ENCODE measurements around the gene IL36B. TPM values are rescaled to one million over a fixed set of nuclear protein-coding genes. Genes with fewer than 3 reads are reported as not detected.

Gene IL36B
- polyA plus RNA-seq, 3 donors, result not detected

DNA sequence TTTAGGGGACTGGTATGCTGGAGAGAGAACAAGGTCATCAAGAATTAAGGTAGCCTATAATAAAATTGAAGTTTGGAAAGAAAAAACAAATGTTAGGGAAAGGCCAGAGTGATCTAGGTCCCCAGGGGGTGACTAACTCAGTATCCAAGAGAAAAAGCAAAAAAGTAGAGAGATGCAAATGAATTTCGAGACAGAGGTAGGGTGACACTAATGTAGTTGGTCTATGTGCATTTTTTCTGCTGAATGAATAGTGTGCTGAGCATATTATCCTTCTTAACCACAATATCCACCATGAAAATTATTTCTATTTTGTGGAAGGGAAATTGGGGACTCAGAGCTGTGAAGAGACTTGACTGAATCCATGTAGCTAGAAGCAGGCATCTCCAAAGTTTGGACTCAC is 37.6 kb downstream of the IL36B start:
- Histone ChIP-seq H3K27ac (ENCODE audit: low read depth in 1 of 2, low read length in 2 of 2) (no peak overlapping the region), H3K4me3 (replicated peaks in 1 of 3; ENCODE audit: low read depth in 2 of 3, low read length in 3 of 3) (no peak overlapping the region), H3K36me3 (replicated peaks in 1 of 2; ENCODE audit: control insufficient read depth in 1 of 2, insufficient read depth in 2 of 2, low read length in 2 of 2) (no peaks in the 10 kb centered on the region), H3K4me1 (ENCODE audit: control insufficient read depth in 1 of 2, insufficient read depth in 2 of 2, low read length in 2 of 2) (no peaks in the 10 kb centered on the region), H3K27me3 (ENCODE audit: control insufficient read depth in 2 of 2, insufficient read depth in 2 of 2, low read length in 2 of 2) (no peaks in the 10 kb centered on the region), H3K9me3 (replicated peaks in 1 of 2; ENCODE audit: control insufficient read depth in 1 of 2, insufficient read depth in 1 of 2, low read length in 2 of 2) (peaks cover 0 to 2% of the 10 kb centered on the region in 2 donors), H3K79me2 (ENCODE audit: insufficient read depth, low read length) (no peaks in the 10 kb centered on the region), H2AFZ (ENCODE audit: insufficient read depth, low read depth, low read length, poor library complexity, severe bottlenecking) (no peak overlapping the region), H3K9ac (ENCODE audit: insufficient read depth, low read length, poor library complexity, severe bottlenecking) (no peak overlapping the region), H4K20me1 (ENCODE audit: insufficient read depth, low read length) (no peaks in the 10 kb centered on the region), H3K4me2 (replicated peaks; ENCODE audit: extremely low read depth, low read length, poor library complexity, severe bottlenecking) (no peak overlapping the region)
- TF ChIP-seq, protein P1, sequence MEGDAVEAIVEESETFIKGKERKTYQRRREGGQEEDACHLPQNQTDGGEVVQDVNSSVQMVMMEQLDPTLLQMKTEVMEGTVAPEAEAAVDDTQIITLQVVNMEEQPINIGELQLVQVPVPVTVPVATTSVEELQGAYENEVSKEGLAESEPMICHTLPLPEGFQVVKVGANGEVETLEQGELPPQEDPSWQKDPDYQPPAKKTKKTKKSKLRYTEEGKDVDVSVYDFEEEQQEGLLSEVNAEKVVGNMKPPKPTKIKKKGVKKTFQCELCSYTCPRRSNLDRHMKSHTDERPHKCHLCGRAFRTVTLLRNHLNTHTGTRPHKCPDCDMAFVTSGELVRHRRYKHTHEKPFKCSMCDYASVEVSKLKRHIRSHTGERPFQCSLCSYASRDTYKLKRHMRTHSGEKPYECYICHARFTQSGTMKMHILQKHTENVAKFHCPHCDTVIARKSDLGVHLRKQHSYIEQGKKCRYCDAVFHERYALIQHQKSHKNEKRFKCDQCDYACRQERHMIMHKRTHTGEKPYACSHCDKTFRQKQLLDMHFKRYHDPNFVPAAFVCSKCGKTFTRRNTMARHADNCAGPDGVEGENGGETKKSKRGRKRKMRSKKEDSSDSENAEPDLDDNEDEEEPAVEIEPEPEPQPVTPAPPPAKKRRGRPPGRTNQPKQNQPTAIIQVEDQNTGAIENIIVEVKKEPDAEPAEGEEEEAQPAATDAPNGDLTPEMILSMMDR (IDR thresholded peaks at IDR 0.05), result no peak
- Mint-ChIP-seq H3K27me3 (ENCODE audit: low read depth in 3 of 3) (peaks cover 4 to 9% (median 7%) of the 10 kb centered on the region in 3 donors), H3K9me3 (peaks cover 2 to 13% (median 6%) of the 10 kb centered on the region in 7 donors), H3K4me3 (no peak overlapping the region), H3K4me1 (no peaks in the 10 kb centered on the region), H3K27ac (no peak overlapping the region), H3K36me3 (no peaks in the 10 kb centered on the region)
- DNase-seq, result no peak
- no CpG with 5 or more reads among the region's 1 CpG for WGBS (ENCODE audit: insufficient coverage)
- intact Hi-C loops (cut with micrococcal nuclease), result no loop called here

DNA sequence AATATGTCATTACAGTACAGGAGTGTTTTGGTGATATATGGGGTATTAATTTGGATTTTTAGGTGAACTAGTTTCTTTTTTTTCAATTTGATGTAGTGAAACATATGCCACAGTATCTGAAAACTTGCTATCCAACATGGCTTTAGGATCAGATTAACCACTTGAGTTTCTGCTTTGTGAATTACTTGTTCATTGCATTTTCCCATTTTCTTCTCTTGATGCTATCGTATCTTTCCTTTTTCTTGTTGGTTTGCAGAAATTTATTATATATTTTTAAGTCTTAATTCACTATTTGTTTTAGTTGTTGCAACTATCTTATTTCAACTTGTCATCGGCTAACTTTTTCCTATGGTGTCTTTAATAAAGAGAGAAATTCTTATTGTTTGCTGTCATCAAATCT is 38.6 kb downstream of the IL36B start:
- no CpG with 5 or more reads among the region's 2 CpGs for WGBS (ENCODE audit: insufficient coverage)
- TF ChIP-seq, protein P1 (IDR thresholded peaks at IDR 0.05), result no peak

More for the DNA sequence above, 38.6 kb downstream of the IL36B start:
- no peaks in the 10 kb centered on the region for H3K4me1 ChIP-seq (ENCODE audit: control insufficient read depth in 1 of 2, insufficient read depth in 2 of 2, low read length in 2 of 2)
- H2AFZ ChIP-seq (ENCODE audit: insufficient read depth, low read depth, low read length, poor library complexity, severe bottlenecking), result no peak overlapping the region
- H3K4me3 ChIP-seq (replicated peaks in 1 of 3; ENCODE audit: low read depth in 2 of 3, low read length in 3 of 3), result no peak overlapping the region
- H3K4me2 ChIP-seq (replicated peaks; ENCODE audit: extremely low read depth, low read length, poor library complexity, severe bottlenecking), result no peak overlapping the region
- intact Hi-C loops (cut with micrococcal nuclease), result no loop called here
- no peak overlapping the region for H3K9ac ChIP-seq (ENCODE audit: insufficient read depth, low read length, poor library complexity, severe bottlenecking)
- H3K9me3 ChIP-seq (replicated peaks in 1 of 2; ENCODE audit: control insufficient read depth in 1 of 2, insufficient read depth in 1 of 2, low read length in 2 of 2), result peaks cover 0 to 2% of the 10 kb centered on the region in 2 donors
- no peaks in the 10 kb centered on the region for H4K20me1 ChIP-seq (ENCODE audit: insufficient read depth, low read length)
- H3K27ac ChIP-seq (ENCODE audit: low read depth in 1 of 2, low read length in 2 of 2), result no peak overlapping the region
- H3K79me2 ChIP-seq (ENCODE audit: insufficient read depth, low read length), result no peaks in the 10 kb centered on the region
- Mint-ChIP-seq H3K27me3 (ENCODE audit: low read depth in 3 of 3) (peaks cover 4 to 9% (median 7%) of the 10 kb centered on the region in 3 donors), H3K4me3 (no peak overlapping the region), H3K27ac (no peak overlapping the region), H3K4me1 (no peaks in the 10 kb centered on the region), H3K36me3 (no peaks in the 10 kb centered on the region), H3K9me3 (peaks cover 1 to 10% (median 6%) of the 10 kb centered on the region in 7 donors)
- H3K27me3 ChIP-seq (ENCODE audit: control insufficient read depth in 2 of 2, insufficient read depth in 2 of 2, low read length in 2 of 2), result no peaks in the 10 kb centered on the region
- no peak for DNase-seq
- no peaks in the 10 kb centered on the region for H3K36me3 ChIP-seq (replicated peaks in 1 of 2; ENCODE audit: control insufficient read depth in 1 of 2, insufficient read depth in 2 of 2, low read length in 2 of 2)

All from CD14-positive monocyte (primary cell).